Fibroblast of lung (primary cell): Measurements from ENCODE around the gene CIB4.

Experiments
- CTCF ChIP-seq, 2 donors: IDR thresholded peaks in 1 of 2; conservative IDR thresholded peaks in 1 of 2; 1 replicate in 1 of 2; 2 replicates in 1 of 2; pipeline ENCODE4 v1.5.1; 2011 to 2012; ENCODE audit warnings: low read length in 2 of 2, control low read depth in 1 of 2, inconsistent platforms in 1 of 2, low read depth in 1 of 2, mild to moderate bottlenecking in 1 of 2
- EZH2 ChIP-seq: IDR thresholded peaks from 2 replicates; pipeline ENCODE4 v1.5.1; 2012; ENCODE audit warnings: low read length, control low read depth, mild to moderate bottlenecking; ENCODE audit errors: missing control alignments

- TF ChIP-seq CTCF (conservative IDR thresholded peaks at IDR 0.05 in 1 of 2, IDR thresholded peaks at IDR 0.05 in 1 of 2; ENCODE audit: low read depth in 1 of 2, low read length in 2 of 2), result no peak
- no peak for TF ChIP-seq EZH2
These were observed 44.0 kb downstream of the CIB4 start for GRCh38 chr2:26597197-26597596.
